Mucosa of descending colon (tissue), 3 donors: Measurements from ENCODE around the gene FA2H. TPM values are rescaled to one million over a fixed set of nuclear protein-coding genes. Genes with fewer than 3 reads are reported as not detected.

Experiments
- ATAC-seq: fragments of 200-7000 bp; cut with Tn5 transposase; one replicate; pipeline ENCODE4 v1.9.1; 2020; ENCODE audit warnings: mild to moderate bottlenecking, moderate library complexity
- DNase-seq, 3 donors: peaks; one replicate each; pipeline ENCODE4 v3.0.0-alpha.2; 2020
- H3K36me3 ChIP-seq: fragments of 200-600 bp; one replicate; pipeline ENCODE4 v1.8.0; 2021; ENCODE audit warnings: low read depth, mild to moderate bottlenecking
- H3K4me1 ChIP-seq: fragments of 200-600 bp; one replicate; pipeline ENCODE4 v1.8.0; 2021; ENCODE audit warnings: low read depth, mild to moderate bottlenecking
- H3K4me3 ChIP-seq: fragments of 200-600 bp; one replicate; pipeline ENCODE4 v1.8.0; 2021; ENCODE audit warnings: mild to moderate bottlenecking
- H3K9me3 ChIP-seq: fragments of 200-600 bp; one replicate; pipeline ENCODE4 v1.8.0; 2021; ENCODE audit warnings: mild to moderate bottlenecking
- intact Hi-C, 2 donors: fragments of 100-400 bp; cut with DNase I in 1 of 2; cut with micrococcal nuclease in 1 of 2; formaldehyde crosslinking; loops; one replicate each; pipeline versions ENCODE4 v1.11.0 to v1.11.1; 2022; cut with DNase I, micrococcal nuclease
- total RNA-seq, 3 donors: library from RNA; stranded (reverse); fragmentation: NEBNext Ultra II Directional in 2 of 3; extraction: Animal tissue kit (Norgen Biotek cat#: 25700) in 2 of 3; gene quantifications; one replicate each; pipeline versions ENCODE4 v1.2.1 to v1.2.4, GENCODE V29; 2021 to 2023
- TF ChIP-seq, protein P1 (sequence below): fragments of 200-600 bp; IDR thresholded peaks from one replicate; pipeline ENCODE4 v1.8.0; 2022; ENCODE audit warnings: antibody characterized with exemption, mild to moderate bottlenecking
- donor health status: DM: no; HTN: no; CAD: no; lungs with moderate emphysema.
- donor health status: DM: no; HTN: no; CAD: no.
- donor health status: DM: no; HTN: yes; CAD: no.

Gene FA2H
- total RNA-seq, 3 donors from 2014 or later: 17.3 to 60.0 (median 44.0) TPM

DNA sequence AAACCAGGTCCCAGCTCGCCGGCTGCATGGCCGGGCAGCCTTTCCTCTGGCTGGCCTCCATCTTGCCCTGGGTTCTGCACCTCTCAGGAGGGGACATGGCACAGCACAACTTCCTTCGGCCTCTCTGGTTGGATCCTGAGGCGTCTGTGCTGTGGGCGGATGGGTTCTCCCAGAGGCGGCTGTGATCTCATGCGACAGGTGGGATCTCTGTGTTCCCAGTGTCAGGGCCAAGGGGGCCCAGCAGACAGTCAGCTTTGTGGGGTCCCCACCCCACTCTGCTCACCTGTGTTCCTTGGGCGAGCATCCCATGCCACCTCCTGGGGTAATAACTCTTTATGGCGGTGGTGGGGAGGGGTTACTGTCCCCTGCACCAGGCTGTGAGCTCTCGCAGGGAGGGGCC is 35.8 kb downstream of the FA2H start:
- ATAC-seq: no peak
- no peaks in the 10 kb centered on the region for H3K9me3 ChIP-seq
- intact Hi-C loops: no loop called here
- H3K4me1 ChIP-seq: peaks cover 24% of the 10 kb centered on the region
- peak in 1 of 3 donors; percentile 27 for DNase-seq
- H3K4me3 ChIP-seq: no peak overlapping the region
- TF ChIP-seq, protein P1, sequence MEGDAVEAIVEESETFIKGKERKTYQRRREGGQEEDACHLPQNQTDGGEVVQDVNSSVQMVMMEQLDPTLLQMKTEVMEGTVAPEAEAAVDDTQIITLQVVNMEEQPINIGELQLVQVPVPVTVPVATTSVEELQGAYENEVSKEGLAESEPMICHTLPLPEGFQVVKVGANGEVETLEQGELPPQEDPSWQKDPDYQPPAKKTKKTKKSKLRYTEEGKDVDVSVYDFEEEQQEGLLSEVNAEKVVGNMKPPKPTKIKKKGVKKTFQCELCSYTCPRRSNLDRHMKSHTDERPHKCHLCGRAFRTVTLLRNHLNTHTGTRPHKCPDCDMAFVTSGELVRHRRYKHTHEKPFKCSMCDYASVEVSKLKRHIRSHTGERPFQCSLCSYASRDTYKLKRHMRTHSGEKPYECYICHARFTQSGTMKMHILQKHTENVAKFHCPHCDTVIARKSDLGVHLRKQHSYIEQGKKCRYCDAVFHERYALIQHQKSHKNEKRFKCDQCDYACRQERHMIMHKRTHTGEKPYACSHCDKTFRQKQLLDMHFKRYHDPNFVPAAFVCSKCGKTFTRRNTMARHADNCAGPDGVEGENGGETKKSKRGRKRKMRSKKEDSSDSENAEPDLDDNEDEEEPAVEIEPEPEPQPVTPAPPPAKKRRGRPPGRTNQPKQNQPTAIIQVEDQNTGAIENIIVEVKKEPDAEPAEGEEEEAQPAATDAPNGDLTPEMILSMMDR: no peak
- no peaks in the 10 kb centered on the region for H3K36me3 ChIP-seq

DNA sequence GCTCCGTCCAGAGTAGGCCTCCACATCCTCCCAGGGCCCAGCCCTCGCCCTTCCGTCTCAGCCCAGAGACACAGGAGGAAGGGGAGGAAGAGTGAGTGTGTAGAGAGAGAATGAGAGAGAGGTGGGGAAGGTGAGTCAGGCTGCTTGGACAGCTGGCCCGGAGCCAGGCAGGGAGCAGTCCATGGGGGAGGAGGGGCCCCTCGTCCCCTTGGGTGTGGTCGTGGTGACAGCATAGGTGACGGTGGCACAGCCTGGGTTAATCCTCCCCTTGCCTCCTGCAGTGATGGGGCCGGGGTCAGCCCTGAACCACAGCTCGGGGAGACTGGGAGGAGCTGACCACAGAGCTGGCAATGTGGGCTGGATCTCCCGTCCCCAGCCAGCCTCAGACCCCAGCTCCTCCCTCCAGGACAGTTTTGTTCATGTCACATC is 36.5 kb downstream of the FA2H start:
- H3K9me3 ChIP-seq: no peaks in the 10 kb centered on the region
- ATAC-seq: peak; percentile 50
- DNase-seq: peak in 1 of 3 donors; percentile 52
- H3K4me1 ChIP-seq: peaks cover 22% of the 10 kb centered on the region
- intact Hi-C loops: no loop called here
- no peak overlapping the region for H3K4me3 ChIP-seq
- H3K36me3 ChIP-seq: no peaks in the 10 kb centered on the region
- TF ChIP-seq, protein P1: no peak

DNA sequence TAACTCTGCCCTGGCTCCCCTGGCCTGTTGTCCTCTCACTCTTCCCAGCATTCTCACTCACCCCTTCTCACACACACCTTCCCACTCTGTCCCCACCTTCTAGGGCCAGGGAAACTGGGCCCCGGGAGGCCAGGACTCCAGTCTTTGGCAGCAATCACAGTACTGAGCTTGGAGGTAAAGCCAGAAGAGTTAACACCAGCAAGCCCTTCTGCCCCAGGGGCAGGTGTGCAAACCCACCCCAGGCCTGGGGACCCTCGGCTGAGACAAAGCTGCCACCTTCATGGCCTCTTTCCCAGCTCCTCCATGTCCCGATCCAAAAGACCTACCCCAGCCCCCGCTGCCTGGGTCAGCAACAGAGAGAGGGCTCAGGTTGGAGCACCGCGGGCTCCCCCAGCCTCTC is 37.1 kb downstream of the FA2H start:
- Histone ChIP-seq H3K36me3 (no peaks in the 10 kb centered on the region), H3K4me3 (no peak overlapping the region), H3K4me1 (peaks cover 16% of the 10 kb centered on the region), H3K9me3 (no peaks in the 10 kb centered on the region)
- no peak for ATAC-seq
- DNase-seq: peak in 1 of 3 donors; percentile 27
- TF ChIP-seq, protein P1: no peak
- intact Hi-C loops: no loop called here

DNA sequence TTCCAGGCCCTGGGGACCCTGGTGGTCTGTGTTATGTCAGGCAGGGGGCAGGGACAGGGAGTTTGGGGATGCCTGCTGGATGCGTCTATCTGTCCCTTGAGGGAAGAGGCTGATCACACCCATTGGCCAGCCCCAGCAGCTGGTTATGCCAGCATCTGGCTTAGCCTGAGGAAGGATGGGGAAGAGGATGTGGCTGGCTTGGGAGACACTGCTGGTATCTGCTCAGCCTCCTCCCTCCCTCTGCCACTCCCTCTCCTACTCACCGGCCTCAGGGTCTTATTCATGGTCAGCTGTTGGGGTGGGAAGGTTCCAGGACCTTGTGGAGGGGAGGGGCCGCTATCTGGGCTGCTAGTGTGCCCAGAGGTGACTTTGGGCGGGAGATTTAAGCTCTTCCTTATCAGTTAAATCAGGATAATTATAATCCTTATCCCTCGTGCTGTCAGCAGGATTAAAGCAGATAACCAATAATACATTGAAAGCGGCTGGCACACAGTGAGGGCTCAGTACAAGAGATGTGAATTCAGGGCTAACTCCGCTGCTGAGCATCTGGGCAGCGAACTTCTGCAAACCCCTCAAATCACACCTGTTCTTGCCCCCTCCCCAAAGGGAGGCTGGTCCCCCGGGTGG is 38.0 kb downstream of the FA2H start:
- ATAC-seq (no peak), DNase-seq (peak in 1 of 3 donors; percentile 26)
- Histone ChIP-seq H3K36me3 (no peaks in the 10 kb centered on the region), H3K4me1 (peaks cover 9% of the 10 kb centered on the region), H3K4me3 (no peak overlapping the region), H3K9me3 (no peaks in the 10 kb centered on the region)
- intact Hi-C loops: no loop called here
- TF ChIP-seq, protein P1: no peak

DNA sequence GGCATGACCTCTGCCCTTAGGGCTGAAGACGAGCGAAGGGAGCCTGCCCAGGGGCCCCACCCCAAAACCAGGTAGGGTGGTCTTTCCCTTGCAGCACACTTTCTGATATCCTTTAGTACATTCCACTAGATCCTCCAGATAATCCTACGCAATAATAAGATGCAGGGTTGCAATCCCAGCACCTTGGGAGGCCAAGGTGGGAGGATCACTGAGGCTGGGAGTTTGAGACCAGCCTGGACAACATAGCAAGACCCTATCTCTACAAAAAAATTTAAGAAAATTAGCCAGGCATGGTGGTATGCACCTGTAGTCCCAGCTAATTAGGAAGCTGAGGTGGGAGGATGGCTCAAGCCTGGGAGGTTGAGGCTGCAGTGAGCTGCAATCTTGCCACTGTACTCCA is 39.1 kb downstream of the FA2H start:
- ATAC-seq: no peak
- DNase-seq: no peak
- Histone ChIP-seq H3K9me3 (no peaks in the 10 kb centered on the region), H3K4me3 (no peak overlapping the region), H3K36me3 (no peaks in the 10 kb centered on the region), H3K4me1 (peaks cover 4% of the 10 kb centered on the region)
- intact Hi-C loops: no loop called here
- TF ChIP-seq, protein P1: no peak

DNA sequence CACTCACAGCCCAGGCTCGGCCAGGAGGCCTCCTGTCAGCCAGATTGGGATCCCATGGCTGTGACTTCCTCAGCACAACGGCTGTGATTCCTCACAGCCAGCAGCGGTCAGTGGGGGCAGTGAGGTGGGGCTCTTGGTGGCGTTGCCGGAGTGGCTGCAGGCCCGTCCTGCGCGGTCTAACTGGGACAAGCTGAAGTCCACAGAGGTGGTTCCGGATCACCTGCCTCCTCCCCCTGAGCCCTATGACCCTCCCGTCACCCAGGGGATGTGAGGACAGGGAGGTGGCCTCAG is 39.5 kb downstream of the FA2H start:
- Histone ChIP-seq H3K4me3 (no peak overlapping the region), H3K36me3 (no peaks in the 10 kb centered on the region), H3K9me3 (no peaks in the 10 kb centered on the region), H3K4me1 (peaks cover 6% of the 10 kb centered on the region)
- ATAC-seq: no peak
- intact Hi-C loops: no loop called here
- TF ChIP-seq, protein P1: no peak
- no peak for DNase-seq
